Stomach smooth muscle (tissue), 2 donors: Measurements from ENCODE around the gene TRIM67.

Source experiments
- H3K27ac ChIP-seq: one replicate; pipeline ENCODE4 v1.7.0; 2013; ENCODE audit warnings: mild to moderate bottlenecking, low read length, inconsistent platforms
- H3K27me3 ChIP-seq, 2 donors: one replicate each; pipeline ENCODE4 v1.7.0; 2013; ENCODE audit warnings: low read length in 2 of 2; ENCODE audit not compliant: insufficient read depth in 2 of 2, control insufficient read depth in 1 of 2
- H3K36me3 ChIP-seq, 2 donors: one replicate each; pipeline ENCODE4 v1.7.0; 2013; ENCODE audit warnings: low read length in 2 of 2; ENCODE audit not compliant: control insufficient read depth in 2 of 2, insufficient read depth in 2 of 2
- H3K4me1 ChIP-seq: one replicate; pipeline ENCODE4 v1.7.0; 2013; ENCODE audit warnings: low read length; ENCODE audit not compliant: control insufficient read depth, insufficient read depth
- H3K4me3 ChIP-seq, 2 donors: one replicate each; pipeline ENCODE4 v1.7.0; 2013; ENCODE audit warnings: low read length in 2 of 2
- H3K9ac ChIP-seq, 2 donors: one replicate each; pipeline ENCODE4 v1.7.0; 2013; ENCODE audit warnings: low read length in 2 of 2, mild to moderate bottlenecking in 1 of 2
- H3K9me3 ChIP-seq, 2 donors: one replicate each; pipeline ENCODE4 v1.7.0; 2013; ENCODE audit warnings: low read length in 2 of 2; ENCODE audit not compliant: control insufficient read depth in 2 of 2
- donor health status: healthy.
- donor health status: Pancreatic carcinoma.

The TRIM67 gene

GRCh38 chr1:231183639-231184590, 22.1 kb downstream of the TRIM67 start:
- Histone ChIP-seq H3K9ac (no peak overlapping the region), H3K36me3 (no peaks in the 10 kb centered on the region), H3K27me3 (peaks cover 6 to 25% of the 10 kb centered on the region in 2 donors), H3K9me3 (peaks cover 0 to 6% of the 10 kb centered on the region in 2 donors), H3K27ac (no peak overlapping the region), H3K4me1 (no peaks in the 10 kb centered on the region), H3K4me3 (no peak overlapping the region)

DNA sequence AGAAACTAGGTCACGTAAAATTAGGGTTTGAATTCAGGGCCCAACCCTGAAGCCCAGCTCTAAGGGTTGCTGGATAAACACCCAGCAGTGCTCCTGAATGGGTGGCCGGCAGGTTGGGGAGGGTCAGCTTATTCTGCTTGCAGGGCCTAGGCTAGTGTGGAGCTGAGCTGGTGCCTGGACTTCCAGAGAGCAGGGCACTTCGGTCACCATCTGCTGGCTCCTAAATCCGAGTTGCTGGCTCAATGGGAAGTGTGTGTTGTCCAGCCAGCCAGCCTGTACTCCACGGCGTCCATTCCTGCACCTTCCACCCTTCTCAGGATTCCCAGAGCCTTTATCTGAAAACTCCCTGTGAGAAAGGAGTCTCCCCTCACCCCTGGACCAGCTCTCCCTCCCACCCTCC, 23.0 kb downstream of the TRIM67 start:
- Histone ChIP-seq H3K9me3 (peaks cover 4 to 5% of the 10 kb centered on the region in 2 donors), H3K4me3 (no peak overlapping the region), H3K27ac (no peak overlapping the region), H3K9ac (no peak overlapping the region), H3K4me1 (no peaks in the 10 kb centered on the region), H3K27me3 (peaks cover 6 to 25% of the 10 kb centered on the region in 2 donors), H3K36me3 (no peaks in the 10 kb centered on the region)

DNA sequence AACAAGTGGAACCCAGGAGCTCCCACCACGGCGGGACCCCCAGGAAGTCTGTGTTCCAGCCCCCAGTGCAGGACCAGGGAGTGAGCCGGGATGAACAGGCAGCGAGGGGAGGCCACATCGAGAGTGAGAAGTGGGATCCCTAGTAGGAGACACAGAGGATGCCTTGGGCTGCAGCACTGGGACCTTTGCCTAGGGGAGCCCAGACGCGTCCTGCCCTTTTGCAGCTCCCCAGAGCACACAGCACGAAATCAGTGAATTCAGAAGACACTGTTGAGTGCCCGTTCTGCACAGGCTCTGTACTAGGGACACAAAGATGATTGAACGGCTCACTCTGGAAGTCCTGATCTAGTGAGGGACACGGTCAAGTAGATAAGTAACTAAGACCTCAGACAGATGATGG, 23.5 kb downstream of the TRIM67 start:
- no peaks in the 10 kb centered on the region for H3K36me3 ChIP-seq
- H3K9me3 ChIP-seq, result peaks cover 5% of the 10 kb centered on the region in 2 donors
- H3K27me3 ChIP-seq, result peaks cover 6 to 25% of the 10 kb centered on the region in 2 donors
- H3K9ac ChIP-seq, result no peak overlapping the region
- no peaks in the 10 kb centered on the region for H3K4me1 ChIP-seq
- H3K4me3 ChIP-seq, result no peak overlapping the region
- no peak overlapping the region for H3K27ac ChIP-seq

GRCh38 chr1:231186356-231187115, 24.7 kb downstream of the TRIM67 start:
- H3K27me3 ChIP-seq, result peaks cover 8 to 20% of the 10 kb centered on the region in 2 donors
- H3K36me3 ChIP-seq, result no peaks in the 10 kb centered on the region
- peaks cover 3 to 5% of the 10 kb centered on the region in 2 donors for H3K9me3 ChIP-seq
- no peak overlapping the region for H3K4me3 ChIP-seq
- no peak overlapping the region for H3K27ac ChIP-seq
- H3K4me1 ChIP-seq, result no peaks in the 10 kb centered on the region
- no peak overlapping the region for H3K9ac ChIP-seq

DNA sequence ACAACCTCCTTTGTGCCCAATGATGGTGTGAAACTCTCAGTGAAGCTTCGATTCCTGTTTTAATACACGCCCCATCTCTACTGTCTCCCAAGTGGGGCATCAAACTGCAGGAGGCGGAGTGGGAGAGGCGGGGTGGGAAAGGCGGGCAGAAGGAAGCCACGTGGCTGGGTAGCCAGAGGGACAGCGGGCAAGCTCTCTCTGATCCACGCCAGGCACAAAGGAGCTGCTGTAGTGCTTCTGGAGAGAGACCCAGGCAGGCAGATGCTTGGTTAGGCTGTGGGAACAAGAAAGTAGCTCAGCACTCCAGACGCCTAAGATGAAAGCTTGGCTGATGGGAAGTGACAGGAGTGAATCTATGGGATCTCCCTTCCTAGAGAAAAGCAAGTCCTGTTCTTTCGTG, 25.7 kb downstream of the TRIM67 start:
- H3K9me3 ChIP-seq, result peaks cover 3 to 5% of the 10 kb centered on the region in 2 donors
- H3K27ac ChIP-seq, result no peak overlapping the region
- H3K27me3 ChIP-seq, result peaks cover 8 to 19% of the 10 kb centered on the region in 2 donors
- H3K4me1 ChIP-seq, result no peaks in the 10 kb centered on the region
- H3K36me3 ChIP-seq, result no peaks in the 10 kb centered on the region
- H3K9ac ChIP-seq, result no peak overlapping the region
- no peak overlapping the region for H3K4me3 ChIP-seq

- Histone ChIP-seq H3K4me1 (no peaks in the 10 kb centered on the region), H3K9me3 (peaks cover 3 to 5% of the 10 kb centered on the region in 2 donors), H3K27ac (no peak overlapping the region), H3K9ac (no peak overlapping the region), H3K27me3 (peaks cover 4 to 19% of the 10 kb centered on the region in 2 donors), H3K36me3 (no peaks in the 10 kb centered on the region), H3K4me3 (no peak overlapping the region)
Measured at GRCh38 chr1:231188072-231188471, 26.2 kb downstream of the TRIM67 start.

GRCh38 chr1:231188768-231189167, 26.9 kb downstream of the TRIM67 start:
- no peaks in the 10 kb centered on the region for H3K4me1 ChIP-seq
- peaks cover 3 to 5% of the 10 kb centered on the region in 2 donors for H3K9me3 ChIP-seq
- H3K36me3 ChIP-seq, result no peaks in the 10 kb centered on the region
- H3K27me3 ChIP-seq, result peaks cover 4 to 19% of the 10 kb centered on the region in 2 donors
- no peak overlapping the region for H3K27ac ChIP-seq
- no peak overlapping the region for H3K4me3 ChIP-seq
- H3K9ac ChIP-seq, result no peak overlapping the region

GRCh38 chr1:231189683-231190270, 27.9 kb downstream of the TRIM67 start:
- H3K4me3 ChIP-seq, result no peak overlapping the region

GRCh38 chr1:231190456-231190855, 28.6 kb downstream of the TRIM67 start:
- Histone ChIP-seq H3K4me3 (no peak overlapping the region), H3K9me3 (peaks cover 3 to 5% of the 10 kb centered on the region in 2 donors), H3K36me3 (no peaks in the 10 kb centered on the region), H3K9ac (no peak overlapping the region), H3K27me3 (peaks cover 4 to 17% of the 10 kb centered on the region in 2 donors), H3K27ac (no peak overlapping the region), H3K4me1 (no peaks in the 10 kb centered on the region)

More at GRCh38 chr1:231189683-231190270, 27.9 kb downstream of the TRIM67 start:
- Histone ChIP-seq H3K9ac (no peak overlapping the region), H3K36me3 (no peaks in the 10 kb centered on the region), H3K27me3 (peaks cover 4 to 17% of the 10 kb centered on the region in 2 donors), H3K4me1 (no peaks in the 10 kb centered on the region), H3K9me3 (peaks cover 3 to 5% of the 10 kb centered on the region in 2 donors), H3K27ac (no peak overlapping the region)

DNA sequence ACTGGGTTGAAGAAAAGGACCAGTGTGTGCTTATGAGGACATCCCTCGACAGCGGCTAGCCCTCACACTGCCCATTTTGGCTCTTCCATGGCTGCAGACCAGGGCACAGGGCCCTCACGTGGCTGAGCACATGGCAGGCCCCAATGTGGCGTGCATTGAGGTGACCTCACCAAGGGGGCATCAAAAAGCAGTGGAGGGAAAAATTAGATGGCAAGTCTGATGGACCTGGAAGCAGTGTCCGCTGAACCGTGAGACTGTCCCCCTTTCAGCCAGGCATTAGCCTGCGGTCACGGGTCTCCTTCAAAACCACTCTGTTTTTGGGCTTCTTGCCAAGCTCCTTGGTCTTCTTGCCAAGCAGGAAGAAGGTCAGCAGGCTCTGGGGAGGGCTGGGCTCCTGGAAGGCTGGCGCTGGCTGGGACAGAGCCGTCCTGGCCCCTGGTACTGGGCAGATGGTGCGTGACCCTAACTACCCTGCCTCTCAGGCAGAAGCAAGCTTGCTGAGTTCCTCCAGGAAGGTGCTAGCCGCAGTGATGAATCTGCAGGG, 30.8 kb downstream of the TRIM67 start:
- Histone ChIP-seq H3K4me3 (no peak overlapping the region), H3K27me3 (peaks cover 4 to 14% of the 10 kb centered on the region in 2 donors), H3K4me1 (no peaks in the 10 kb centered on the region), H3K9me3 (peaks cover 3 to 5% of the 10 kb centered on the region in 2 donors), H3K27ac (no peak overlapping the region), H3K9ac (no peak overlapping the region), H3K36me3 (no peaks in the 10 kb centered on the region)
